Right ventricle myocardium inferior (tissue), 1 donor: ENCODE results near the gene FBXL15. TPM values are rescaled to one million over a fixed set of nuclear protein-coding genes. Genes with fewer than 3 reads are reported as not detected.

Experiments used
- ATAC-seq: fragments of 200-7000 bp; cut with Tn5 transposase; one replicate; pipeline ENCODE4 v1.9.1; 2020; ENCODE audit warnings: mild to moderate bottlenecking, moderate library complexity
- DNase-seq: peaks from one replicate; pipeline ENCODE4 v3.0.0; 2021; ENCODE audit errors: missing footprints
- intact Hi-C: fragments of 100-400 bp; cut with DNase I; formaldehyde crosslinking; loops from one replicate; pipeline ENCODE4 v1.11.0; 2022
- total RNA-seq: library from RNA; stranded (reverse); fragmentation: NEBNext Ultra II Directional; extraction: Animal tissue kit (Norgen Biotek cat#: 25700); gene quantifications from one replicate; pipeline ENCODE4 v1.2.1, GENCODE V29; 2021
- donor health status: DM: no; HTN: yes; CAD: no; lungs with severe emphysema.

FBXL15 gene
- total RNA-seq, 1 donor from 2014 or later, result 8.4 TPM

- no peak for DNase-seq
- intact Hi-C loops, result loop anchor here (1.0 to 2.0 kb wide), 2 partner anchors 10 to 27 kb away; partner anchors contain the start of genes CUEDC2 and NFKB2
These were observed 1.3 kb downstream of the FBXL15 start for GRCh38 chr10:102421757-102422512.

GRCh38 chr10:102422545-102423129, 2.0 kb downstream of the FBXL15 start:
- DNase-seq (peak; percentile 90), ATAC-seq (peak; percentile 54)
- intact Hi-C loops, result loop anchor here (1.0 kb wide), 1 partner anchor 10 kb away; the partner anchor contains the start of gene CUEDC2

More at GRCh38 chr10:102421757-102422512, 1.3 kb downstream of the FBXL15 start:
- peak; percentile 5 for ATAC-seq

- no peak for ATAC-seq
- intact Hi-C loops, result no loop called here
- no peak for DNase-seq
These were observed 2.8 kb downstream of the FBXL15 start for GRCh38 chr10:102423372-102423968.

GRCh38 chr10:102424145-102424544, 3.5 kb downstream of the FBXL15 start:
- intact Hi-C loops, result no loop called here
- no peak for DNase-seq
- ATAC-seq, result no peak

- intact Hi-C loops, result no loop called here
These were observed 4.3 kb downstream of the FBXL15 start for GRCh38 chr10:102424916-102425315.

GRCh38 chr10:102425444-102425843, 4.8 kb downstream of the FBXL15 start:
- intact Hi-C loops, result no loop called here
- no peak for DNase-seq

More at GRCh38 chr10:102424916-102425315, 4.3 kb downstream of the FBXL15 start:
- DNase-seq (no peak), ATAC-seq (no peak)

GRCh38 chr10:102426803-102427287, 6.2 kb downstream of the FBXL15 start:
- ATAC-seq (no peak), DNase-seq (no peak)
- intact Hi-C loops, result no loop called here

More at GRCh38 chr10:102425444-102425843, 4.8 kb downstream of the FBXL15 start:
- no peak for ATAC-seq

- DNase-seq (no peak), ATAC-seq (no peak)
- intact Hi-C loops, result no loop called here
These were observed 8.8 kb downstream of the FBXL15 start for GRCh38 chr10:102429468-102429867.

- intact Hi-C loops, result loop anchor here (1.0 to 2.0 kb wide), 2 partner anchors 9 to 19 kb away; partner anchors contain the start of gene C10orf95
- DNase-seq (no peak), ATAC-seq (peak; percentile 6)
These were observed 11.0 kb downstream of the FBXL15 start for GRCh38 chr10:102431452-102432124.

GRCh38 chr10:102432162-102432950, 11.7 kb downstream of the FBXL15 start, which contains the start of gene CUEDC2:
CUEDC2 (minus strand) TSS chr10:102432574; CDS start chr10:102425188, 7,386 bp downstream.
- ATAC-seq (peak; percentile 96), DNase-seq (peak; percentile 98)
- intact Hi-C loops, result loop anchor here (1.0 to 2.0 kb wide), 2 partner anchors 10 to 18 kb away; partner anchors contain the start of gene C10orf95

- intact Hi-C loops, result loop anchor here (2.0 kb wide), 1 partner anchor 17 kb away; the partner anchor contains the start of gene C10orf95
- DNase-seq, result no peak
- ATAC-seq, result no peak
These were observed 13.0 kb downstream of the FBXL15 start for GRCh38 chr10:102433619-102434046.

- DNase-seq, result no peak
- intact Hi-C loops, result no loop called here
- no peak for ATAC-seq
These were observed 13.9 kb downstream of the FBXL15 start for GRCh38 chr10:102434394-102435132.

GRCh38 chr10:102435133-102435497, 14.5 kb downstream of the FBXL15 start:
- no peak for ATAC-seq
- intact Hi-C loops, result no loop called here
- no peak for DNase-seq

- DNase-seq, result no peak
- ATAC-seq, result no peak
- intact Hi-C loops, result no loop called here
These were observed 15.0 kb downstream of the FBXL15 start for GRCh38 chr10:102435529-102436233.

GRCh38 chr10:102436312-102436711, 15.7 kb downstream of the FBXL15 start:
- intact Hi-C loops, result no loop called here
- DNase-seq (no peak), ATAC-seq (no peak)

- DNase-seq, result no peak
- no peak for ATAC-seq
- intact Hi-C loops, result no loop called here
These were observed 16.9 kb downstream of the FBXL15 start for GRCh38 chr10:102437515-102437914.

- ATAC-seq, result no peak
- intact Hi-C loops, result no loop called here
- no peak for DNase-seq
These were observed 17.7 kb downstream of the FBXL15 start for GRCh38 chr10:102438374-102438773.
